LNCAP (cell line): Measurements from ENCODE around the gene NATD1.

Experiments used
- CTCF ChIP-seq: fragments of 450-650 bp; IDR thresholded peaks from 2 replicates; pipeline ENCODE4 v1.5.1; 2017; ENCODE audit warnings: mild to moderate bottlenecking

Gene NATD1

GRCh38 chr17:21297597-21297996 is 44.4 kb upstream of the NATD1 start:
- no peak for TF ChIP-seq CTCF

- TF ChIP-seq CTCF, result no peak
These were observed 43.9 kb upstream of the NATD1 start for GRCh38 chr17:21297026-21297520.

- TF ChIP-seq CTCF, result no peak
These were observed 43.2 kb upstream of the NATD1 start for GRCh38 chr17:21296097-21297025.

- no peak for TF ChIP-seq CTCF
These were observed 42.1 kb upstream of the NATD1 start for GRCh38 chr17:21295036-21295952.

- TF ChIP-seq CTCF, result no peak
These were observed 41.3 kb upstream of the NATD1 start for GRCh38 chr17:21294321-21295035.

- no peak for TF ChIP-seq CTCF
These were observed 40.6 kb upstream of the NATD1 start for GRCh38 chr17:21293831-21294210.
